ENCODE results near the gene TXNDC9. TPM values are rescaled to one million over a fixed set of nuclear protein-coding genes. Genes with fewer than 3 reads are reported as not detected.
"Not testable (repeated sequence)": the region's sequence is repeated elsewhere in the genome, so short reads cannot be mapped to it uniquely, and the experiment has no call there.

The TXNDC9 gene
- total and polyA plus RNA-seq, 2 donors (not counting 1 experiment from before 2014, with no cell fraction given) = 11.2 to 21.7 TPM

DNA sequence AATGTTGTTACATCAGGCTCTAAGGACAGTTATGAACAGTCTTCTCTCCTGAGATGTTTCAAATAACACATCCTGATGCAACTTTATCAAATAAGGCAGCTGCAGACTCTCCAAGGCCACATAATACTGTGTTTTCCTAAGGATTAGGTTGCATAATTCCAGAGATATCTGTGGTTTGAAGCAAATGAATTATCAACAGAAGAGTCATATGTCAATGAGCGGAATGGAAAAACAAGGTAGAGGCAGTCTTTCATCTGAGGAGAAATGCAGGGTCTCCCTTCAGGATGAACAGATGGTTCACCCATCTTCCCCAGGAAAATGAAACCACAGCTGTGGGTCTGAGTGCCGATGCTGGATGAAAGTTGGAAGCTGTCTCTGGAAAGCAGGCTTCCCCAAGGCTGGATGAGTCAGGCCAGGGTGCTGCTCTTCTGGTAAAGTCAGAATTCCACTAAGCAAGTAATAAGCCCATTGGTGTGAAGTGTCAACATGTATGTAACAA, 57.3 kb downstream of the TXNDC9 start:
- DNase-seq = no peak
- ChIA-PET CTCF (no interaction called here), POLR2A (no interaction called here)
- Mint-ChIP-seq H3K9me3 (ENCODE audit: insufficient read depth) (peaks cover 6% of the 10 kb centered on the region), H3K27me3 (no peaks in the 10 kb centered on the region), H3K4me1 (no peaks in the 10 kb centered on the region), H3K27ac (no peak overlapping the region), H3K4me3 (no peak overlapping the region)
- Histone ChIP-seq H3K27ac (ENCODE audit: low read length in 2 of 2) (no peak overlapping the region), H3K36me3 (replicated peaks in 1 of 2; ENCODE audit: control extremely low read depth in 1 of 2, control insufficient read depth in 1 of 2, extremely low read depth in 1 of 2, insufficient read depth in 2 of 2, low read length in 1 of 2) (no peaks in the 10 kb centered on the region), H3K4me2 (replicated peaks; ENCODE audit: low read depth, low read length, poor library complexity, severe bottlenecking) (no peak overlapping the region), H3K9me3 (ENCODE audit: control extremely low read depth in 1 of 3, control insufficient read depth in 2 of 3, insufficient read depth in 1 of 3, low read length in 2 of 3) (peaks cover 4 to 14% (median 7%) of the 10 kb centered on the region in 3 donors), H3K27me3 (replicated peaks in 1 of 4; ENCODE audit: control extremely low read depth in 1 of 4, control insufficient read depth in 3 of 4, insufficient read depth in 4 of 4, low read length in 3 of 4) (no peaks in the 10 kb centered on the region), H3K4me1 (ENCODE audit: control insufficient read depth in 2 of 2, insufficient read depth in 2 of 2, low read length in 2 of 2) (no peaks in the 10 kb centered on the region), H3K79me2 (ENCODE audit: control insufficient read depth, insufficient read depth, low read length) (no peaks in the 10 kb centered on the region), H2AFZ (ENCODE audit: insufficient read depth, low read depth, low read length, poor library complexity, severe bottlenecking) (no peak overlapping the region), H3K4me3 (ENCODE audit: control extremely low read depth in 1 of 5, extremely low read depth in 1 of 5, insufficient read depth in 1 of 5, low read depth in 2 of 5, low read length in 4 of 5) (no peak overlapping the region), H3K9ac (ENCODE audit: low read length) (no peak overlapping the region), H4K20me1 (ENCODE audit: control insufficient read depth, insufficient read depth, low read length, poor library complexity, severe bottlenecking) (no peaks in the 10 kb centered on the region)
- TF ChIP-seq, protein P1, sequence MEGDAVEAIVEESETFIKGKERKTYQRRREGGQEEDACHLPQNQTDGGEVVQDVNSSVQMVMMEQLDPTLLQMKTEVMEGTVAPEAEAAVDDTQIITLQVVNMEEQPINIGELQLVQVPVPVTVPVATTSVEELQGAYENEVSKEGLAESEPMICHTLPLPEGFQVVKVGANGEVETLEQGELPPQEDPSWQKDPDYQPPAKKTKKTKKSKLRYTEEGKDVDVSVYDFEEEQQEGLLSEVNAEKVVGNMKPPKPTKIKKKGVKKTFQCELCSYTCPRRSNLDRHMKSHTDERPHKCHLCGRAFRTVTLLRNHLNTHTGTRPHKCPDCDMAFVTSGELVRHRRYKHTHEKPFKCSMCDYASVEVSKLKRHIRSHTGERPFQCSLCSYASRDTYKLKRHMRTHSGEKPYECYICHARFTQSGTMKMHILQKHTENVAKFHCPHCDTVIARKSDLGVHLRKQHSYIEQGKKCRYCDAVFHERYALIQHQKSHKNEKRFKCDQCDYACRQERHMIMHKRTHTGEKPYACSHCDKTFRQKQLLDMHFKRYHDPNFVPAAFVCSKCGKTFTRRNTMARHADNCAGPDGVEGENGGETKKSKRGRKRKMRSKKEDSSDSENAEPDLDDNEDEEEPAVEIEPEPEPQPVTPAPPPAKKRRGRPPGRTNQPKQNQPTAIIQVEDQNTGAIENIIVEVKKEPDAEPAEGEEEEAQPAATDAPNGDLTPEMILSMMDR (IDR thresholded peaks at IDR 0.05) = no peak
- no peak for TF ChIP-seq EZH2 (IDR thresholded peaks at IDR 0.05; ENCODE audit: borderline replicate concordance, insufficient read depth, low read depth, low read length, poor library complexity, severe bottlenecking)
- intact Hi-C loops (cut with micrococcal nuclease) = no loop called here
- WGBS (ENCODE audit: insufficient coverage) = 100% methylated on average over 1 of the region's 2 CpGs
- ATAC-seq (ENCODE audit: low read depth) = no peak

DNA sequence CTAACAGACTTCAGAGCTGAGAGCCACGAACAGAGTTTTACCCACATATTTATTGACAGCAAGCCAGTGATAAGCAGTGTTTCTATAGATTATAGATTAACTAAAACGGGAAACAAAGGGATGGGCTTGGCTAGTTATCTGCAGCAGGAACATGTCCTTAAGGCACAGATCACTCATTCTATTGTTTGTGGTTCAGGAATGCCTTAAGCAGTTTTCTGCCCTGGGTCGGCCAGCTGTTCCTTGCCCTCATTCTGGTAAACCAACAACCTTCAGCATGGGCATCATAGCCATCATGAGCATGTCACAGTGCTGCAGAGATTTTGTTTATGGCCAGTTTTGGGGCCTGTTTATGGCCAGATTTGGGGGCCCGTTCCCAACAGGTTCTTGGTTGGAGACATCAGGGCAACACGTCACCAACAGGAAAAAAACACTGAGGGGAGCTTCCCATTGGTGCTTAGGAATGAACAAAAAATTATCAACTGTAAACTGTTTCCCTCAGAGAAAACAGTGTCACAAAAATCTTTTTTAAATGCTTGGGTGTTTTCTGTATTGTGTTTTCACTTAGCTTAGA, 57.9 kb downstream of the TXNDC9 start:
- ATAC-seq (ENCODE audit: low read depth); H3K4me3 ChIP-seq (ENCODE audit: control extremely low read depth in 1 of 5, extremely low read depth in 1 of 5, insufficient read depth in 1 of 5, low read depth in 2 of 5, low read length in 4 of 5); POLR2A ChIA-PET; H3K4me1 ChIP-seq (ENCODE audit: control insufficient read depth in 2 of 2, insufficient read depth in 2 of 2, low read length in 2 of 2); H3K27ac Mint-ChIP-seq; H3K27me3 Mint-ChIP-seq; H4K20me1 ChIP-seq (ENCODE audit: control insufficient read depth, insufficient read depth, low read length, poor library complexity, severe bottlenecking); H3K27me3 ChIP-seq (replicated peaks in 1 of 4; ENCODE audit: control extremely low read depth in 1 of 4, control insufficient read depth in 3 of 4, insufficient read depth in 4 of 4, low read length in 3 of 4); H3K4me2 ChIP-seq (replicated peaks; ENCODE audit: low read depth, low read length, poor library complexity, severe bottlenecking); H3K9ac ChIP-seq (ENCODE audit: low read length); H2AFZ ChIP-seq (ENCODE audit: insufficient read depth, low read depth, low read length, poor library complexity, severe bottlenecking); DNase-seq; H3K4me1 Mint-ChIP-seq; intact Hi-C loops (cut with micrococcal nuclease); CTCF ChIA-PET; H3K36me3 ChIP-seq (replicated peaks in 1 of 2; ENCODE audit: control extremely low read depth in 1 of 2, control insufficient read depth in 1 of 2, extremely low read depth in 1 of 2, insufficient read depth in 2 of 2, low read length in 1 of 2); H3K4me3 Mint-ChIP-seq; H3K9me3 Mint-ChIP-seq (ENCODE audit: insufficient read depth); H3K79me2 ChIP-seq (ENCODE audit: control insufficient read depth, insufficient read depth, low read length); H3K27ac ChIP-seq (ENCODE audit: low read length in 2 of 2): not testable (repeated sequence)
- H3K9me3 ChIP-seq (ENCODE audit: control extremely low read depth in 1 of 3, control insufficient read depth in 2 of 3, insufficient read depth in 1 of 3, low read length in 2 of 3) = peaks cover 4 to 11% (median 5%) of the 10 kb centered on the region in 3 donors
- WGBS (ENCODE audit: insufficient coverage) = 97% methylated on average over 4 of the region's 5 CpGs
